Measurements from ENCODE around the gene ATP11A. TPM values are rescaled to one million over a fixed set of nuclear protein-coding genes. Genes with fewer than 3 reads are reported as not detected.

ATP11A gene
- total and polyA plus RNA-seq, 2 experiments from 2014 or later: 4.9 to 5.0 TPM

- no peaks in the 10 kb centered on the region for H3K9me3 ChIP-seq (ENCODE audit: low read depth)
- H3K4me2 ChIP-seq (ENCODE audit: unreplicated experiment): no peak overlapping the region
- no peak overlapping the region for H3K27ac ChIP-seq
- H3K4me1 ChIP-seq (ENCODE audit: insufficient read depth): no peaks in the 10 kb centered on the region
- H3F3A ChIP-seq (ENCODE audit: insufficient read depth): no peaks in the 10 kb centered on the region
- WGBS, 2 experiments (ENCODE audit: low coverage in 1 of 2, low lambda C conversion rate in 2 of 2, missing lambda C conversion rate in 2 of 2): 82% methylated on average over 22 of the region's 22 CpGs
- no peaks in the 10 kb centered on the region for H4K20me1 ChIP-seq (ENCODE audit: insufficient read depth)
- H2AFZ ChIP-seq: no peak overlapping the region
- in situ Hi-C loops (cut with MboI): no loop called here
- no peak overlapping the region for H3K4me3 ChIP-seq
- H3K9ac ChIP-seq: no peak overlapping the region
- H3K9me2 ChIP-seq (ENCODE audit: insufficient read depth): no peaks in the 10 kb centered on the region
- H3K27me3 ChIP-seq (replicated peaks; ENCODE audit: insufficient read depth): no peaks in the 10 kb centered on the region
- no peak for TF ChIP-seq EZH2phosphoT487 (IDR thresholded peaks at IDR 0.05; ENCODE audit: insufficient read depth, low read depth)
- no peak for TF ChIP-seq EZH2 (IDR thresholded peaks at IDR 0.05; ENCODE audit: insufficient read depth, poor library complexity, severe bottlenecking)
- no peak for DNase-seq
- H3K36me3 ChIP-seq (ENCODE audit: low read depth): no peaks in the 10 kb centered on the region
- 0 out of 2 replicates have a peak, but pooled peaks cover 5% of the 10 kb centered on the region for H3K79me2 ChIP-seq (ENCODE audit: insufficient read depth)
Measured at GRCh38 chr13:112703449-112704284, 13.8 kb downstream of the ATP11A start.

GRCh38 chr13:112704308-112705145 is 14.7 kb downstream of the ATP11A start:
- Histone ChIP-seq H3F3A (ENCODE audit: insufficient read depth) (no peaks in the 10 kb centered on the region), H3K4me3 (no peak overlapping the region), H3K79me2 (ENCODE audit: insufficient read depth) (0 out of 2 replicates have a peak, but pooled peaks cover 5% of the 10 kb centered on the region), H3K9me3 (ENCODE audit: low read depth) (no peaks in the 10 kb centered on the region), H4K20me1 (ENCODE audit: insufficient read depth) (no peaks in the 10 kb centered on the region), H3K4me2 (ENCODE audit: unreplicated experiment) (no peak overlapping the region), H2AFZ (no peak overlapping the region), H3K4me1 (ENCODE audit: insufficient read depth) (no peaks in the 10 kb centered on the region), H3K27me3 (replicated peaks; ENCODE audit: insufficient read depth) (no peaks in the 10 kb centered on the region), H3K27ac (no peak overlapping the region), H3K9me2 (ENCODE audit: insufficient read depth) (no peaks in the 10 kb centered on the region), H3K36me3 (ENCODE audit: low read depth) (no peaks in the 10 kb centered on the region), H3K9ac (no peak overlapping the region)
- in situ Hi-C loops (cut with MboI): no loop called here
- TF ChIP-seq EZH2 (IDR thresholded peaks at IDR 0.05; ENCODE audit: insufficient read depth, poor library complexity, severe bottlenecking) (no peak), EZH2phosphoT487 (IDR thresholded peaks at IDR 0.05; ENCODE audit: insufficient read depth, low read depth) (no peak)
- no peak for DNase-seq
- 85 to 92% methylated on average over 16 to 17 of the region's 17 CpGs for WGBS, 2 experiments (ENCODE audit: low coverage in 1 of 2, low lambda C conversion rate in 2 of 2, missing lambda C conversion rate in 2 of 2)

GRCh38 chr13:112705286-112705685 is 15.4 kb downstream of the ATP11A start:
- Histone ChIP-seq H3F3A (ENCODE audit: insufficient read depth) (no peaks in the 10 kb centered on the region), H3K4me2 (ENCODE audit: unreplicated experiment) (no peak overlapping the region), H3K9me3 (ENCODE audit: low read depth) (no peaks in the 10 kb centered on the region), H3K4me1 (ENCODE audit: insufficient read depth) (no peaks in the 10 kb centered on the region), H2AFZ (no peak overlapping the region), H4K20me1 (ENCODE audit: insufficient read depth) (no peaks in the 10 kb centered on the region), H3K36me3 (ENCODE audit: low read depth) (no peaks in the 10 kb centered on the region), H3K79me2 (ENCODE audit: insufficient read depth) (no peaks in the 10 kb centered on the region), H3K27ac (no peak overlapping the region), H3K27me3 (replicated peaks; ENCODE audit: insufficient read depth) (no peaks in the 10 kb centered on the region), H3K9me2 (ENCODE audit: insufficient read depth) (no peaks in the 10 kb centered on the region), H3K4me3 (no peak overlapping the region), H3K9ac (no peak overlapping the region)
- WGBS, 2 experiments (ENCODE audit: low coverage in 1 of 2, low lambda C conversion rate in 2 of 2, missing lambda C conversion rate in 2 of 2): 94 to 95% methylated on average over 17 of the region's 17 CpGs
- in situ Hi-C loops (cut with MboI): no loop called here
- TF ChIP-seq EZH2 (IDR thresholded peaks at IDR 0.05; ENCODE audit: insufficient read depth, poor library complexity, severe bottlenecking): no peak
- no peak for DNase-seq

GRCh38 chr13:112706171-112706570 is 16.3 kb downstream of the ATP11A start:
- H3K4me2 ChIP-seq (ENCODE audit: unreplicated experiment): no peak overlapping the region
- H3K9ac ChIP-seq: no peak overlapping the region
- no peak overlapping the region for H2AFZ ChIP-seq
- no peak overlapping the region for H3K4me3 ChIP-seq
- no peaks in the 10 kb centered on the region for H3K27me3 ChIP-seq (replicated peaks; ENCODE audit: insufficient read depth)
- no peaks in the 10 kb centered on the region for H4K20me1 ChIP-seq (ENCODE audit: insufficient read depth)
- H3F3A ChIP-seq (ENCODE audit: insufficient read depth): no peaks in the 10 kb centered on the region
- DNase-seq: no peak
- 80 to 84% methylated on average over 4 of the region's 4 CpGs for WGBS, 2 experiments (ENCODE audit: low coverage in 1 of 2, low lambda C conversion rate in 2 of 2, missing lambda C conversion rate in 2 of 2)
- no peaks in the 10 kb centered on the region for H3K36me3 ChIP-seq (ENCODE audit: low read depth)
- H3K79me2 ChIP-seq (ENCODE audit: insufficient read depth): no peaks in the 10 kb centered on the region
- no peak overlapping the region for H3K27ac ChIP-seq
- H3K4me1 ChIP-seq (ENCODE audit: insufficient read depth): 0 out of 2 replicates have a peak, but pooled peaks cover 1% of the 10 kb centered on the region
- in situ Hi-C loops (cut with MboI): no loop called here
- no peaks in the 10 kb centered on the region for H3K9me2 ChIP-seq (ENCODE audit: insufficient read depth)
- TF ChIP-seq EZH2 (IDR thresholded peaks at IDR 0.05; ENCODE audit: insufficient read depth, poor library complexity, severe bottlenecking): no peak
- TF ChIP-seq EZH2phosphoT487 (IDR thresholded peaks at IDR 0.05; ENCODE audit: insufficient read depth, low read depth): no peak
- no peaks in the 10 kb centered on the region for H3K9me3 ChIP-seq (ENCODE audit: low read depth)
